GM21825 (cell line): Measurements from ENCODE around the gene CPNE4.

ENCODE experiments used
- ATAC-seq: cut with Tn5 transposase; IDR thresholded peaks from one replicate; pipeline ENCODE4 v1.9.1; 2021; ENCODE audit warnings: mild to moderate bottlenecking, moderate library complexity; ENCODE audit not compliant: unreplicated experiment

Gene CPNE4

DNA sequence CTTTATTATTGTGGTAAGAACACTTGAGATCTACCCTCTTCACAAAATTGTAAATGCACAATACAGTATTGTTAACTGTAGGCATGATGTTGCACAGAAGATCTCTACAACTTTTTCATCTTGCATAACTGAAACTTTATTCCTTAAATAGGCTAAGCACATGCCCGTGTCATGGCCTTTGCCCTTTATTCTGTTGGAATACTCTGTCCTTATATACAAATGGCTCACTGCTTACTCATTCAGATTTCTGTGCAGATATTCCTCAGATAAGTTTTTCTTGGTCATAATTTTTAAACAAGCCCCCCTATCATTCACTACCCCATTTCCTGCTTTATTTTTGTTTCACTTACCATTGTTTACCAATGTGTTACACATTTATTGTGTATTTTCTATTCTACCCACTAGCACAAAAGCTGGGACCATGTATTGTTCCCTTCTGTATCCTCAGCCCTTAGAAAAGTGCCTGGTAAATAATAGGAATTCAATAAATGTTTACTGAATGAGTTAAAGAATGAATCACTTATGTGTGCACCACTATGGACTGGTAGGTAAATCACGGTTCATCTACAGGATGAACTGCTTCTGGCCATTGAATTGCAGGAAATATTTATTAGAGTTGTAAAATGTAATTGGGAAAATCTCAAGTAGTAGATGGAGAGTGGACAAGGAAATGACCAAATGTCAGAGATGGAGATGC lies 151.0 kb downstream of the CPNE4 start:
- no peak for ATAC-seq

DNA sequence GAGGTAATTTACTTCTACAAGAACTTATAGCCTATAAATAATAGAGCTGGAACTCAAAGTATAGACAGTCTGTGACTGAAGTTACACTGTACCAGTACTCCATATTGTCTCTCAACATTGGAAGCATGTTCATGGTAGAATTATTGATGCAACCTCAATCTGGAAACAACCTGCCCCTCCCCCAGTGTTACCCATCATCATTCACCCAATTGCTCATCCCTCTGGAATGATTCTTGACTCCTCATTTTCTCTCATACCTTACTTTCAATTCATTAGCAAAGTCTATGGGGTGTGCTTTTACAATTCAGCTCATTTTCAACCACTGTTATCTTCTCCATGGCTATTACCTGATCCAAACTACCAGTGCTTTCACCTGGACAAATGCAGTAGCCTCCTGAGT lies 151.7 kb downstream of the CPNE4 start:
- no peak for ATAC-seq

DNA sequence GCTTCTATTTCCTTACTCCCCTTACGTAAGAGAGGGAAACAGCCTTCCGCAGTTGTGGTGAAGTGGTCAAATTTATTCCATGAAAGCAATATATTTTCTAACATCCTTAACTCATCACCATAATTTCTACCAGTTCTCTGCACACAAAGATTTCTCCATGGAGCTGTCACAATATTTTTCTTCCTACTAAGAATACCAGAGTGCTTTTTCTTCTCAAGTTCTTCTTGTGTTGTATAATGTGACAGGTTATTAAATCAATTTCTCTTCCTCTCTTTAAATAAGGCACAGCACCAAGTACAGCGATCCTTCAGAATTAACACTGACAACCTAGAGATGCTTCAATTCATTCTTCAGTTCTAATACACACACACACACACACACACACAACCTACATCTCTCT lies 153.0 kb downstream of the CPNE4 start:
- ATAC-seq, result no peak

DNA sequence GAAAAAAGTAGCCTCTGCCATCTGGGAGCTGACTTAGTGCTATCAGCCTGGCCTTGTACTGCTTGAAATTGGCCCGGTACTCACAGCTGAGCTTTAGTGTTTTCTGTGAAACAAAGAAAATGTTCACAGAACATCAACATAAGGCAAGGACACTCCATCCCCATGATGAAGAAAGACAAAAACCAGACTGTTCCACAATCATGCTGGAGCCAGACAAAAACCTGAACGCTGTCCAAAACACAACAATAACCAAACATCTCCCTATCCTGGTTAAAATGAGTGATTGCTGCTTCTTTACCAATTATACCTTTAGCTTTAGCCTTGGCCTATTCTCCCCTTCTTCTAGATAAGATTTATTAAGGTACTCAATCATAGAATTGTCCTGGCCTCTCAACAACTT lies 153.9 kb downstream of the CPNE4 start:
- ATAC-seq, result no peak

DNA sequence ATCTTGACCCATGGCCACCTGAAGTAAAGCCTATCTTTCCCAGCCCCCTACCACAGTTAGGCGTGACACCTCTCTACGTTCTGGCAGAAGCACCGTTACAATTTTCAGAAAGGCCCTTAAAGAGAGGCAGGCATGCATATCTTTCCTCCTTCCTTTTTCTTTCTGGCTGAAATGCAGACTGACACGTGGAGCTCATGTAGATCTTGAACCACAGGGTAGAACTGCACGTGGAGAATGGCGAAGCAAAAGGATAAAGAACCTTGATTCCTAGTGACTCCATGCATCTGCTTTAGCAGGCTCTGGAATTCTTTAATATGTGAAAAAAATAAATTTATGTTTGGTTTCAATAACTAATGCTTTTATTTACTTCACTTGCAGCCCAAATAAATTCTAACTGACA lies 166.6 kb downstream of the CPNE4 start:
- no peak for ATAC-seq

DNA sequence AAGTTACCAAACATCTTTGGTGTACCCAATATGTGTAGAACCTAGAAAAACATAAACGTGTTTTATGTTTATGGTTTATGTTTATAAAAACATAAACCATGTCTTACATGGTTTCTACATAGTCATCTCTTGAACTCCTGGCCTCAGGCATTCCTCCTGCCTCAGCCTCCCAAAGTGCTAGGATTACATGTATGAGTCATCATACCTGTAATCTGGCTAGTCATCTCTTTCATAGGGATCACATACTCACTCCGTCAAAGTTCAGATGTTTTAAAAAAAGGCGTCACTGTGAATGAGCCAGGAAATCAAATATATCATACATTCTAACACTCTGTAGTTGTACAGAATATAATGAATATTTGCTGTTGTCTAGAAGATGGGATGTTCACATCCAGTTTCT lies 178.6 kb downstream of the CPNE4 start:
- no peak for ATAC-seq

DNA sequence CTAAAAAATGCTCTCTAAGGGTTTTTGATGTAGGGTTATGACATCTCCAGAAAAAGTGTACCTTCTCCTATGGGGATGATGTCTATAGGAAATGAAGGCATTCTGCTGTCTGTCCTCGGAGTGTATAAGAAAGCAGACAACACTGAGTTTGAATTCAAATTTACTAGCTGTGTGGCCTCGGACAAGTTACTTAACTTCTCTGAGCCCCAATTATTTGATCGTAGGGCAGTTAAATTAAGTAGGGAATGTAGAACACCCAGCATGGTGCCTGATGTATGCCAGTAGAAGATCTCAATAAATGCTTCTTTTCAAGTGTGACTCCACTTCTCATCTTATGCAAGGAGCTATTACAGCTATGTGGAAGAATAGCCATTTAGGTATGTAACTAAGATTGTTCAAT lies 184.6 kb downstream of the CPNE4 start:
- no peak for ATAC-seq

DNA sequence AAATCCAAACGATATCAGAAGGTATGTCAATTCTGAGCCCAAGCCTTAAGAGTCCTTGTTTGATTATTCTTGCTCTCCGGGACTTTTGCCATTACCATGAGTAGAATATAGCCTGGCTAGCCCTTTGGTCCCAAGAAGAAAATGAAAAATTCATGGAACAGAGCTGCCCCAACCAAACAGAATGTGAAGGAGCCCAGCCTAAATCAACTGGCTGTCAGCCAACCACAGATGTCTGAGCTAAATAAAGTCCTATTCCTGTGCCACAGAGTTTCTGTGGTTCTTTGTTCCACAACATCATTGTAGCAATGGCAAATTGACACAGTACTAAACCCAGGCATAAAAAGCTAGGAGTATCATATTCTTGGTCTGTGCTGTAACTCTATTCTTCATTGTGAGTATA lies 185.2 kb downstream of the CPNE4 start:
- no peak for ATAC-seq

DNA sequence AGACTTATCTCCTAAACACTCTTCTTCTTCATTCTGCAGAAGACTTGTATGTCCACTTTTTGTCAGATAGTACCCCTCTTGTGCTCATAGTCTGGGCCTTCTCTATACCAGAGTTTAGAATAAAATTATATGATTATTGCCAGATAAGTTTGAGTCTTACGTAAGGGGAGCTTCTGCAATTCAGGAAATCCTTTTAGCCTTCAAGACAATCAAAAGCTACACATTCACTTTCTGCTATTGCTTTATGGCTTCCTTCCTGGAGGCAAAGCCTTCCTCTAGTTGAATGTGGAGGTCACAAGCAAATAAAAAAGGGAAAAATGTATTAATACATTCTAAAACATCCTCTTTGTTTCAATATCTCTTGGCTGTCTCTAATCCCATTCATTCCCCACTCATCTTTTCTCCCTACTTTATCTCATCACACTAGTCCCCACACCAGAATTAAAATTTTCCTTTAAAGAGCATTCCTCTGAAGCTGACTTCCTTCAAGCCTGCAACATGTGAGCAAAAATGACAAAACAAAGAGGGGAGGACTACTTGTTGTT lies 186.8 kb downstream of the CPNE4 start:
- ATAC-seq, result no peak

DNA sequence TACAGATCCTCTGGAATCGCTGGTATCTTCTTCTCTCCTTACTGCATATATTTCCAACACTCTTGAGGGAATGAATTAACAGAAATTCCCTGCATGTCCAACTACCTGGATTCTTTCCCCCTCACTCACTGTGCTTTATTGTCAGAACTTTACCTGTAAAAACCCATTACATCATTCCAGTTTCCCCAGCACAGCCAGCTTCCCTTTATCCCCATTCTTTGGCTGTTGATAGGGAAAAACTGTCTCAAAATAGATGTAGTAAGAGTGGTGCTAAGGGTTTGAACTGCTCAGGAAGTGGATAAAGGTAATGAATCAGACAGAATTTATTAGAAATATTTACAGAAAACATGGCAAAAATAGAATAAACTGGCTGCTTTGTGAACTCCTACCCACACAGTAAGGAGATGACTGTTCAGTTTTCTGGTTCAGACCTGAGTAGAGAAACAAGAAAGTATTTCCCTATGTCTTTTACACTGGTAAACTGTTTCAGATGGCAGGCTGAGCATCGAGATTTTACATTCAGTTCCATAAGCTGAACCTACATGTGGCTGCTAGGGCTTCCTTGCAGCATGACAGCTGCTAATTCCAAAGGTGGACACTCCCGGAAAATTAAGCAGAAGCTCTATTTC lies 188.4 kb downstream of the CPNE4 start:
- no peak for ATAC-seq

DNA sequence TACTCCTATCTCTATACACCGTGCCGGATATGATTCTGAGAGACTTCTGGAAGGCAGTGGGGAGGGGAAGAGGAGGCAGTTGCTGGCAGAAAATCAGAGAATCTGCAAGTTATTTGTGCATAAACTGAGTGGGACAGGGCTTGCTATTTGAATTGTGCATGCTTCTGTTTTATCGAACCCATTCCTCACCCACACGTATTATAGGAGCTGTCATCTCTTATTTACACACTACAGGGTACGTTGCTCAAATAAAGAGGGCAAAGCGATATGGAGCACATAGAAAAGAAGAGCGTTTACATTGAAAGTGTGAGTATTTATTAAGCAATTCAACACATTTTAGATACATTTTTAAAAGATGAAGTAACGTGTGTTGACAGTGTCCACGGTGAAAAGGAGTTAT lies 191.6 kb downstream of the CPNE4 start:
- ATAC-seq, result no peak

DNA sequence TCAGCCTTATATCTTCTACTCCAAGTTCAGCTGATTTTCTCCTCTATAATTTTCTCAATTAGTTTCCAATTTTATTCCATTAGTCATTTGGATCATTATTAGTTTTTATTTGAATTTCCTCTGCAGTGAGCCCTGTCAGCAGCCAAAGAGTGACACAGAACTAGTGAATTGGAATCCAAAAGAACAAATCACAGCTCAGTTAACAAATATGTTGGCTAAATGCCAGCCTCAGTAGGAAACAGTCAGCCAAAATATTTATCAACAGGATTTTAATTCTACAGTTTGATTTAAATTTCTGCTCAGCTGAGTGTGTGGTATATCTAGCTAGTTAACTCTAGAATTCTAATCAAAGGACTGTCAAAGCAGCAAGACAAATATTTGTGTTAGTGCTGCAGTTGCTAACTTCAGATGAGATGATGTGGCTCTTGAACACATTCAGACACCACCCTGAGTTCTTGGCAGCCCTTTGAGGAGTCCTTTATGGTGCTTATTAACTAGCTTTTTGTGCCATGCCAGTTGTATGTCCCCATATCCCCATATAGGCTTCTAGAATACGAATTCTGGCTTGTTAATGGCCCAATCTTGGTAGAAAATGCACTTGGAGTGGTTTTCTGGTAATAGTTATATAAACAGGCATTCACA lies 194.5 kb downstream of the CPNE4 start:
- no peak for ATAC-seq

DNA sequence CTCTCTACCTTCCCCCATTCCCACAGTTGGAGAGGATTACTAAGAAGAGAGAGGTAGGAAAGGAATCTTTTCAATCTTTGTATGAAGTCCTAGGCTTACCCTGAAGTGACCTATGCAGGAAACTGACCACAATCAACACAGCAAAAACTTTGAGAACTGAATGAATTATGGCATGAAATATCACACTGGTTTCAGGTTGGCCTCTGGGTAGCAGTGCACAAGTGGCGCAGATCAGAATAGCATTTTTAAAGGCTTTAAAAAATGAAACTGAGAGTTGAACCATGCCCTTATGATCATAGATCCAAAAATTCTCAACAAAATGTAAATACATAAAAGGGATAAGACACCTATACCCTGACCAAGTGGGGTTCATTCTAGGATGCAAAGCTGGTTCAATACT lies 198.9 kb downstream of the CPNE4 start:
- no peak for ATAC-seq

DNA sequence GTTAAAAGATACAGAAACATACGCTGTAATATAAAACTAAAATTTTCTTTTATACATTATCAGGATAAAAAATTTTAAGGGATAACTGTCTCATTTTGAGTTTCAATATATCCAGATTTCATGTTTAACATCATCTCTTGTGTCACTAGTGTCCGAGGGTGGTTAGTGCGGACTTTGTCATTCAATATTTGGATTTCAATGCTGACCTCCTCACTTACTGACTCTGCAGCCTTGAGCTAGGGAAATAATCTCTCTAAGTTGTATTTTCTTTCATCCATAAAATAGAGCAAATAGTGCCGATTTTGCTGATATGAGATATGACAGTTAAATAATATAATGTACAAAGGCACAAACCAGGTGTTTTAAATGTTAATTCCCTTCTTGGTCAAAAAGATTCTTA lies 203.2 kb downstream of the CPNE4 start:
- ATAC-seq, result no peak

DNA sequence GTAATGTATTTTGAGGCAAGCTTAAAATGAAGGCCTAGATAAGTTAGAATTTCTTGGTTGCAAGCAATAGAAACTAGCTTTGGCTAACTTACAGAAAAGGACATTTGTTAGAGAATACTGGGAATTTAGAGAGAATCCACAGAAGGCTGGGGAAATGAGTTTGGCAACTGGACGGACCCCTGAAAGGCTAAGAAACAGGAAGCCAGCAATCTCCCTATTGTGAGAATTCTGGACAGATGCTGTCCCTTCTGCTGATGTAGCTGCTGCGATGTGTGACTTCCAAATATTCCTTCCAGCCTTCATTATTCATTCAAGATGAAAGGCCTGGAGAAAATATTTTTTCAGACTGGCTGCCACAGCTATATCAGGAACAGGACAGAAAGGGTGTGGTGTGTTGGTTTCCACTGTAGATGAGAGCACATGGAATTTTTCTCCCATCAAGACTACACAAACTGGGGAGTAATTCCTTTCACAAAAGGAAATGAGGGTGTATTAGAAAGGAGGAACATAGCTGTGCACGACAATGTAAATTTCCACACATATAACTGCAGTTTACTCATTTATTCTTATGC lies 213.5 kb downstream of the CPNE4 start:
- no peak for ATAC-seq

DNA sequence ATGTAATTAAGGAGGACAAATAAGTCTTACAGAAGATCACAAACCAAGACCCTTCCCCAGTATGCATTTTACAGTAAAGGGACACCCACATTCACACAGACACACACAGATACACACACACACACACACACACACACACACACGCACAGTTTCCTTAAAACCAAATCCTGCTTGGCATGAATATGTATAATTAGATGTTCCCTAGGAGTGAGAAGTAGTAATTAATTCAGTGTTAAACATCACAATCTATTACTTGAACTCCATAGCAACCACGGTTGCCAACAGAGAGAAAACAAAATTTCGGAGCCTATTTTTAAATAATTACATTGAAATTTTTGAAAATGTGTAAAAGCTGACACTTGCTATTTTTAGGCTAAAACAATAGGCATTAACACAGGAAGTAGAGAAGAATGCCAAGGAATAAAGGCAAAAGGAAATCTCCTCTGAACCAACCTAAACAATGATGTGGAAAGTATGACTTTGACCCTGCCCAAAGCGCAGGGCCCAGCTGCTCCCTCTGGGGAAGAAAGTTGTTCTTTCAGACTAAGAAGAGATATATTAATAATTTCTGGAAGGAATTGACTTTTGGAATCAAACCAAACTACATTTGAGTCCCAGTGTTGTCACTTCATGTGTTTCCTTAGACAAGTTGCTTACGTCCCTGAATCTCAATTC lies 215.3 kb downstream of the CPNE4 start:
- ATAC-seq, result no peak

DNA sequence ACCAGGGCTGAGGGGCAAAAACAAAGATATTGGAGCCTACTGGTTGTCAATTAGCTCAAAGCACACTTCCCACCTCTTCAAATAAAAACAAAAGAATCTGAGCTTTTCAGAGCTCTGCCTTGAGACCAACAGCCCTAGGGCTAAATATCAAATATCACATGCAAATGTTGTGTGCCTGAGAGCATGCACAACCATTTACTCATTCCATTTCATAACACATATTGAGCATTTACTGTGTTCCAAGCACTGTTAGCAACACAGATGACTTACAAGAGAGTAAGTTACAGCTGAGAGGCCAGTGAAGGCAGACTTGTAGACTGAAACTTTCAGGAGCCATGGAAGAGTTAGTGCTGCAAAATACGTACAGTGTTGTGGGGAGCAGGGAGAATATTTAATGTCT lies 222.4 kb downstream of the CPNE4 start:
- no peak for ATAC-seq

DNA sequence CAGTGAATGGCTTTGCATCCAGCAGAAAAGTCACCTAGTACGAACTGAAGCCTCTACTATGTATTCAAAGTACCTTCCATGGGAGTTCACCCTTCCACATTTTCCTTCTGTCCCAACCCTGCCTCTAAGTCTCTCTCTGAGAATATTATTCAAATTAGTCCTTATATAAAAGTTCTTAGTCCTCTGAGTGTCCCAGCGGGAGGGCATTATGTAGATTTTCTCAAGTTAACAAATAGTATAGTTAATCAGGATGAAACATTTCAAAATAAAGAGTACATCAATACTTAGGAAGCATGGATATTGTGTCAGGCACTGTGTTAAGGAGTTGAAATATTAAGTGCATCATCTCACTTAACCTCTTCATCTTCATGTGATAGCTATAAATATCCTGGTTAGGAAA lies 223.3 kb downstream of the CPNE4 start:
- no peak for ATAC-seq

DNA sequence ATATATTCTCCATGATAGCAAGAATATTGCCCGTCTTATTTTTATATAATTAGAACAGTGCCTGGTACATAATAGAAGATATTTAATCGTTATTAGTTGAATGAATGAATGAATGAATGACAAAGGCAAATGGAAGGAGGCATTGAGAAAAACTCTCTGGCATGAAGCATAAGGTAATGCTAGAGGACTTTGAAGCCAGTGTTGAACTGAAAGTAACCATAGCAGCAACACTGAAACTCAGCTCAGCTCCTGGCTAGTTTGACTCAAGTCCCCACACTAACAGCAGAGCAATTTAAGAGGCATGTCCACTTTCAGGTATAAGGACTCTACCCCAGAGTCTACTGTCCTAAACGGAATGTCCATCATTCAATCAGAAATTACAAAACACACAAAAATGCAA lies 227.0 kb downstream of the CPNE4 start:
- ATAC-seq, result no peak

DNA sequence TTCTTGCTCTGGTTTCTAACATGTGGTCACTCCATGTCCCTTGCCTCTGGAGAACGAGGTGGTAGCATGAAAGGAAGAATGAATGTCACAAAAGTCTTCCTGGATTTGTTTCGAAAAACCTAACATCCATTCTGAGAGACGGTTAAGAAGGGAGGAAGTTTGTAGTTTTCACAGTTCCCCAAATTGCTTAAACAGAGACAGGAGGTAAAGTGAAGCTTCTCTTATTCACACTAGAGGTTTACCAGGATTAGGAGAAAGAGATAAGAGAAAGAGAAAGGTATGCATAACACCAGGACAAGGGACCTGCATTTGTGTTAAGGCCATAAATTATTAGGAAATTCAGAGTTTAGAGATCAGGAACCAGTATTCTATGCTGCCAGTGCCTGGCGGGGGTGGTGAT lies 228.1 kb downstream of the CPNE4 start:
- ATAC-seq, result no peak

DNA sequence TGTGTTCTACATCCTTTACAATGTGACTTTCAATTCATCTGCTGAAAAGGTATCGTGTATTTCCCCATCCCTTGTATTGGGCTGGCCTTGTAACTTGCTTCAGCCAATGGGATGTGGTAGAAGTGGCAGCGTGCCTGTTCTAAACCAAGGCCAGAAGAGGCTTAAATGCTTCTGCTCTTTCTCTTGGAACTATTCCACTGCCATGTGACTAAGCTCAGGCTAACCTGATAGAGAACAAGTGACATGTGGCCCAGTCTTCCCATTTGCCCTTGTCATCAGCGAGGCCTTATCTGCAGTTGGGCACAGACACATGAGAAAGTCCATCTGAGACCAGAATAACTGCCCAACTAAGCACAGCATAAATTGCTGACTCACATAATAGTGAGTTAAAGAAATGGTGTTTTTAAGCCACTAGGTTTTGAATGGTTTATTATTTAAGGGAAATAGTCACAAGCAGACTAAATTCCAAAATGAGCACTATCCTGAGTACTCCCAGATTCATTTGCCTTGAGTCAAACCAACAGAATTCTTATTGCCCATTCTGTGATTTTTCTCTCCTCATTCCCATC lies 230.2 kb downstream of the CPNE4 start:
- no peak for ATAC-seq
